ENCODE results near the gene UCHL3.

GRCh38 chr13:75554981-75555380 lies 5.4 kb downstream of the UCHL3 start:
- TF ChIP-seq CTCF (IDR thresholded peaks at IDR 0.05): no peak
- TF ChIP-seq EZH2phosphoT487 (IDR thresholded peaks at IDR 0.05): no peak

Measured in neural progenitor cell (in vitro differentiated cells).